Thymus (tissue), 11 donors: ENCODE results near the gene MS4A18. TPM values are rescaled to one million over a fixed set of nuclear protein-coding genes. Genes with fewer than 3 reads are reported as not detected.
A peak's percentile ranks its signal among the peaks of the same experiment; 100 is the strongest.
"Not testable (repeated sequence)": the region's sequence is repeated elsewhere in the genome, so short reads cannot be mapped to it uniquely, and the experiment has no call there.

Source experiments
- DNase-seq, 9 donors: peaks; one replicate each; pipeline ENCODE4 v3.0.0-alpha.2; 2013; ENCODE audit warnings: low spot score in 9 of 9, low read depth in 6 of 9, missing footprints in 1 of 9
- H3K27ac ChIP-seq, 2 donors: one replicate each; pipeline ENCODE4 v1.5.1; 2013; ENCODE audit warnings: control low read depth in 1 of 2, low read depth in 1 of 2, low read length in 1 of 2, mild to moderate bottlenecking in 1 of 2, moderate library complexity in 1 of 2
- H3K27me3 ChIP-seq, 2 donors: one replicate each; pipeline ENCODE4 v1.5.1; 2013; ENCODE audit warnings: low read length in 1 of 2; ENCODE audit not compliant: control insufficient read depth in 2 of 2, insufficient read depth in 1 of 2
- H3K36me3 ChIP-seq, 2 donors: one replicate each; pipeline ENCODE4 v1.5.1; 2013; ENCODE audit warnings: low read length in 1 of 2, mild to moderate bottlenecking in 1 of 2, moderate library complexity in 1 of 2; ENCODE audit not compliant: control insufficient read depth in 2 of 2, insufficient read depth in 2 of 2
- H3K4me1 ChIP-seq, 2 donors: one replicate each; pipeline ENCODE4 v1.5.1; 2013; ENCODE audit warnings: low read length in 2 of 2; ENCODE audit not compliant: control insufficient read depth in 2 of 2, insufficient read depth in 2 of 2
- H3K4me3 ChIP-seq, 2 donors: one replicate each; pipeline ENCODE4 v1.5.1; 2013; ENCODE audit warnings: low read length in 2 of 2, control low read depth in 1 of 2, mild to moderate bottlenecking in 1 of 2
- H3K9me3 ChIP-seq, 2 donors: one replicate each; pipeline ENCODE4 v1.5.1; 2013; ENCODE audit warnings: low read length in 1 of 2, mild to moderate bottlenecking in 1 of 2; ENCODE audit not compliant: control insufficient read depth in 2 of 2, insufficient read depth in 1 of 2
- WGBS: extraction: QIAGEN DNeasy Blood & Tissue Kit; methylation state at CpG from one replicate; pipeline ENCODE4 v1.1.7; 2013; 5-methylcytosine and 5-hydroxymethylcytosine counted together
- polyA plus RNA-seq: library from polyadenylated mRNA; stranded (reverse); fragments of 200-250 nt; gene quantifications from one replicate; pipeline ENCODE4 v1.2.3, GENCODE V29; 2013
- total RNA-seq: library from RNA; stranded (reverse); fragments of 120-200 nt; gene quantifications from one replicate; pipeline ENCODE4 v1.2.4, GENCODE V29; 2013
- donor health status: healthy.

MS4A18 gene
- total and polyA plus RNA-seq, 2 donors: 0.07 TPM; not detected in 1

GRCh38 chr11:60747359-60747873, 22.9 kb downstream of the MS4A18 start:
- no peaks in the 10 kb centered on the region for H3K9me3 ChIP-seq
- WGBS: 98% methylated on average over 14 of the region's 14 CpGs
- DNase-seq: no peak
- H3K4me3 ChIP-seq: no peak overlapping the region
- H3K27ac ChIP-seq: no peak overlapping the region
- H3K27me3 ChIP-seq: peaks cover 0 to 3% of the 10 kb centered on the region in 2 donors
- no peaks in the 10 kb centered on the region for H3K4me1 ChIP-seq
- H3K36me3 ChIP-seq: no peaks in the 10 kb centered on the region

- H3K4me1 ChIP-seq: no peaks in the 10 kb centered on the region
- no peaks in the 10 kb centered on the region for H3K36me3 ChIP-seq
- H3K9me3 ChIP-seq: no peaks in the 10 kb centered on the region
- WGBS: 94% methylated on average over 17 of the region's 17 CpGs
- no peak for DNase-seq
- no peak overlapping the region for H3K27ac ChIP-seq
- peaks cover 0 to 3% of the 10 kb centered on the region in 2 donors for H3K27me3 ChIP-seq
- no peak overlapping the region for H3K4me3 ChIP-seq
Measured at GRCh38 chr11:60748225-60748624, 23.7 kb downstream of the MS4A18 start.

- Histone ChIP-seq H3K36me3 (no peaks in the 10 kb centered on the region), H3K27me3 (peaks cover 0 to 3% of the 10 kb centered on the region in 2 donors), H3K9me3 (no peaks in the 10 kb centered on the region), H3K4me3 (no peak overlapping the region), H3K27ac (no peak overlapping the region), H3K4me1 (no peaks in the 10 kb centered on the region)
- WGBS: 85% methylated on average over 8 of the region's 8 CpGs
- no peak for DNase-seq
Measured at GRCh38 chr11:60748821-60749220, 24.3 kb downstream of the MS4A18 start.

- Histone ChIP-seq H3K4me3 (no peak overlapping the region), H3K9me3 (no peaks in the 10 kb centered on the region), H3K27me3 (peaks cover 0 to 3% of the 10 kb centered on the region in 2 donors), H3K4me1 (peaks cover 0 to under 1% of the 10 kb centered on the region in 2 donors), H3K27ac (no peak overlapping the region), H3K36me3 (no peaks in the 10 kb centered on the region)
- no peak for DNase-seq
- WGBS: 88% methylated on average over 3 of the region's 3 CpGs
Measured at GRCh38 chr11:60750911-60751310, 26.4 kb downstream of the MS4A18 start.

GRCh38 chr11:60753309-60753708, 28.8 kb downstream of the MS4A18 start:
- Histone ChIP-seq H3K4me1 (peaks cover 0 to 11% of the 10 kb centered on the region in 2 donors), H3K27me3 (peaks cover 0 to 3% of the 10 kb centered on the region in 2 donors), H3K36me3 (no peaks in the 10 kb centered on the region), H3K9me3 (no peaks in the 10 kb centered on the region), H3K4me3 (no peak overlapping the region), H3K27ac (no peak overlapping the region)
- 76% methylated on average over 4 of the region's 4 CpGs for WGBS
- DNase-seq: no peak

GRCh38 chr11:60754887-60755286, 30.4 kb downstream of the MS4A18 start:
- H3K4me3 ChIP-seq: no peak overlapping the region
- H3K4me1 ChIP-seq: peaks cover 0 to 11% of the 10 kb centered on the region in 2 donors
- no peak overlapping the region for H3K27ac ChIP-seq
- no peaks in the 10 kb centered on the region for H3K9me3 ChIP-seq
- no peak for DNase-seq
- no peaks in the 10 kb centered on the region for H3K36me3 ChIP-seq
- H3K27me3 ChIP-seq: peaks cover 0 to 3% of the 10 kb centered on the region in 2 donors
- WGBS: 93% methylated on average over 6 of the region's 6 CpGs

- Histone ChIP-seq H3K27me3 (no peaks in the 10 kb centered on the region), H3K36me3 (no peaks in the 10 kb centered on the region), H3K4me1 (peaks cover 0 to 11% of the 10 kb centered on the region in 2 donors), H3K9me3 (no peaks in the 10 kb centered on the region), H3K4me3 (no peak within 1 kb of the TSS), H3K27ac (no peak within 1 kb of the TSS)
- 62% methylated on average over 14 of the region's 14 CpGs for WGBS
- DNase-seq: peak in 8 of 9 donors; percentile 23 to 73 (median 34)
Measured at GRCh38 chr11:60756307-60757032, 31.9 kb downstream of the MS4A18 start, which contains the start of gene MS4A15. MS4A15 (plus strand) TSS chr11:60756867; CDS start chr11:60763734, 6,867 bp downstream.

- DNase-seq: no peak
- H3K36me3 ChIP-seq: no peaks in the 10 kb centered on the region
- H3K27ac ChIP-seq: no peak overlapping the region
- H3K4me3 ChIP-seq: no peak overlapping the region
- WGBS: 98% methylated on average over 19 of the region's 19 CpGs
- H3K4me1 ChIP-seq: peaks cover 0 to 11% of the 10 kb centered on the region in 2 donors
- no peaks in the 10 kb centered on the region for H3K9me3 ChIP-seq
- no peaks in the 10 kb centered on the region for H3K27me3 ChIP-seq
Measured at GRCh38 chr11:60757231-60757800, 32.8 kb downstream of the MS4A18 start.

GRCh38 chr11:60758671-60759070, 34.2 kb downstream of the MS4A18 start:
- 98% methylated on average over 4 of the region's 4 CpGs for WGBS
- H3K27me3 ChIP-seq, H3K9me3 ChIP-seq, H3K27ac ChIP-seq, H3K4me3 ChIP-seq, H3K36me3 ChIP-seq, DNase-seq: not testable (repeated sequence)
- H3K4me1 ChIP-seq: peaks cover 0 to 11% of the 10 kb centered on the region in 2 donors
